GM19372 (cell line): ENCODE measurements around the gene TNN.

ENCODE experiments used
- ATAC-seq: cut with Tn5 transposase; IDR thresholded peaks from one replicate; pipeline ENCODE4 v1.9.1; 2021; ENCODE audit warnings: mild to moderate bottlenecking, low read depth, moderate library complexity; ENCODE audit not compliant: unreplicated experiment

TNN gene

DNA sequence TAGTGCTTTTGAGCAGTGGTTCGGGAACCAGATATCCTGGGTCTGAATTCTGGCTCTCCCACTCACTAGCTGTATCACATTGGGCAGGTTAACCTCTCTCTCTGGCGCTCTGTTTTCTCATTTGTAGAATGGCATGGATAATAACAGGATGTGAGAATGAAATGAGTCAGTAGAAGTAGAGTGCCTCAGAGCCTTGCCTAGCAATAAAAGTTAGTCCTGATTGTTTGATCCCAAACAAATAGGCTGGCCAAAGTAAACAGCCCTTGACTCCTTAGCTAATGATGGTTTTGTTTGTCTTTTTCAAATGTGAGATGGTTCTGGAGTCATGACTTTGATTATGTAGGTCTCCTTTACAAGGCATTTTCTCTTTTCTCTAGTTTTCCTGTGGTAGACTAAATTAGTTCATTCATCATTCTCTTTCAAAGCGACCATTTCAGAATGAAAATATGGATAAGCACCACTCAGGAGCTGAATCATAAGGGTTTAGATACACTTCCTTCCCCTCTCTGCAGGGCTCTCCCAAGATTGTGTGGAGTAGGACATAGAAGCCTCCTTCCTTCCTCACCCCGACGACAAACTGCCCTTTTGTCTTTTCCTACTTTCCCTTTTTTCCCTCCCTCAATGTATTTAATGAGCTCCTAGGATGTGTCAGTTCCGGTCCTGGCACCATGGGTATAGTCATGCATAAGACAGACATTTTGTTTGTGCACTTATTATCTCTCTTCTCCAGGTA is 101.8 kb downstream of the TNN start:
- ATAC-seq: no peak

DNA sequence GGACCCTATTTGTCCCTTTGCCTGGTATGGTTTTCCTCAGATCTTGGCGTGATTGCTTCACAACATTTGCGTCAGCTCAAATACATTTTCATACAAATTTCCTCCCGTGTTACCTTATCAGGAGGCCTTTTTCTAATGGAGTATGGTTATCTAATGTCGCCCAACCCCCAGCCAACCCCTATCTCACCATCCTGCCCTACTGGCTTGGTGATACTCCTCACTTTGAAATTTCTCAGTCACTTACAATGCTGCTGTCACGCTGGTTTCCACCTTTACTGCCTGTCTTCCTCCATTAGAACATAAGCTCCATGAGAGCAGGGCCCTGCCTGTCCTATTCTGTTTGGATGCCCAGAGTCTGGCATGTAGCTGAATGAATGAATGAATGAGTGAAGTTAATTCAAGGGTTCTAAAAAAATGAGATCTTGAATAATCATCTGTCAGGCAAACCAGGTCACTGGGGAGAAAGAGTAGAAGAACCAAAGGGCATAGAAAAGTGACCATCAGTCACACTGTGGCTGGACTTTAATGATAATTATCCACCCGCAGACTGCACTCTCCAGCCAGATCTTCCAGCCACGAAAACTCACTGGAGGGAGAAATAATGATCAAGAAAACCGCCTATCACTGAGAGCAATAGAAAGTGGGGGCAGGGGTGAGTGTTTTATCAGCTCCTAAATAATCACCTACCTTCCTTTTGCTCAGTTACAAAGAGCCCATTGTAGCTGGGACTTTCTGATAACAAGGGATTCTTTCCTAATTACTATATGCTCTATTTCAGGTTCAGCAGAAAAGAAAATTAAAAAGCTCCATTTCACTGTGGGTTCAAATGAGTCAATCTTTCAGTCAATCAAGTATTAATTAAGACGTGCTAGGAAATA is 103.6 kb downstream of the TNN start:
- no peak for ATAC-seq

DNA sequence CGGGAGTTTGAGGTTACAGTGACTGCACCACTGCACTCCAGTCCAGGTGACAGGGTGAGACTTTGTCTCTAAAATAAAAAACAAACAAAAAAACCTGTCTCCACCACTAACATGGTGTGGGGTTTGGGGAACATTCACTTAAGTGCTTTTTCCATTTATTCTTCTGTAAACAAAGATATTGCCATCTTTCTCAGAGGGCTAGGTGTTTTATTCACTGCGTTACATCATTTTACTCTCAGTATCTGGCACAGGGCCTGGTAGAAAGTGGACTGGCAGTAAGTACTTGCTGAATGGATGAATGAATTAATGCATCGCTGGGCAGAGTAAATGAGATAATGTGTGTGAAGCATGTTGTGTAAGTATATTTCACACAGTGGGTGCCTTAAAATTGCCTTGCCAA is 104.9 kb downstream of the TNN start:
- ATAC-seq: no peak

DNA sequence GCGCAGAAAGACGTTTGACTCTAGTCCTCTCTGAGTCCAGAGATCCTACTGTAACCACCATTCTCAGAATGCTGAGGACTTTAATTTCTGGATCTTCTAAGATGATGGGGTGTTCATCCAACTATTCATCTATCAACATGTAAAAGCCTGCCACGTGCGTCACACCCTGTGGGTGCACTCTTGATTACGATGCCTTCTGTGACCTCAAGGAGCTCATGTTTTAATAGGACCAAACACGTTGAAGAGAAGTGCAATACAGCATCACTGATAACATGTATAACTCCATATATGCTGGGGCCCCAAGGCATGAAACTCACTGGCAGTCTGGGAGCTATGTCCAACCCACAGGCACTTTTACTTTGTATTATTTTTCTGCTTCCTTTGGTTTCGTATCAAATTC is 105.9 kb downstream of the TNN start:
- no peak for ATAC-seq

DNA sequence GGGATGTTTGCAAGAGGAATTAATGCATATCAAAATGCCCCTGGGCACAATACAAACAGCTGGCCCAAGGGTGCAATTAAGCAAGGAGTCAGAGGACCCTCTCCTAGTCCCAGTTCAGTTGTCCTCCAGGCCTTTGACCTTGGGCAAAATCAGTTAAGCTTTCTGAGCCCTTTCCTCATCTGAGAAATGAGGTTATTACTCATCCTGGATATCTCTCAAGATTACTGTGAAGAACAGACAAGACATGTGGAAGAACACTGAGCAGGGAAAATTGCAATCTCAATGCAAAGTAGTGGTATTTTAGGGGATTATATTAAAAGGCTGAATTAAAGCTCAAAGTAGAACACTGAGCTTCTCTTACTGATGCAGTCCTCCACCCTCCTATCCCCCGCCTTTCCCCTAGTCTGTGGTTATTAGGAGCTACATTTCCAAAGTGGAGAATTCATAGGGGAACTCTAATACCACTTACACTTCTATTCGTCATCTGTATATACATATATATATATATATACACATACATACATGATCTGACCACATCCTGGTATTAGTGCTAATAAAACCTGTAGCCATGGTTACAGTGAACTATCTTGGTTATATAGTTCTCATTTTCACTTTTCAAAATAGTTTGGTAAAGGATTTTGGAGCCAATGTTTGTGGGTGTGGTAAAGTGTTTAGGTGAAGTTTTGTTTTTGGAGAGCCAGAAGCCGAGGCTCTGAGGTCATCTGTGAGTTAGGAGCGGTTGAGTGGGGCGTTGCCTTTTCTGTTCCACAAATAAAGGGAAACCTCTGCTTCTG is 106.9 kb downstream of the TNN start:
- peak; percentile 87 for ATAC-seq

DNA sequence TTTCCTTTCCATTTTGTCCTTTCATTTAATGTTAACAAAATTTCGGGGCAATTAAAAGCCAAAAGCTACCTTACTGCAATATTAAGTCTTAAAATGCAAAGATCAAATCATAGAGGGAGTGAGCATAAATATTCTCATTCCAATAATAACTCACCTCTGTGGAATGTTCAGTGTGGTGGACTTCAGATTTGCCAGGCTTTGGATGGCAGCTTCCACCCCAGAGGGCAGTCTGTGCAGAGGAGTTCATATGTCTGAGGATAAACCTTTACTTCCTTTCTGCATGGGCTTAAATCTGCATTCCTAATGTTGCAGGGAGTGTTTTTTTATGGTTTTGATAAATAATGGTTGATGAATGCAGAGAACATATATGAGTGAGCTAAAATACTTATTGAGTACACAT is 108.6 kb downstream of the TNN start:
- ATAC-seq: no peak

DNA sequence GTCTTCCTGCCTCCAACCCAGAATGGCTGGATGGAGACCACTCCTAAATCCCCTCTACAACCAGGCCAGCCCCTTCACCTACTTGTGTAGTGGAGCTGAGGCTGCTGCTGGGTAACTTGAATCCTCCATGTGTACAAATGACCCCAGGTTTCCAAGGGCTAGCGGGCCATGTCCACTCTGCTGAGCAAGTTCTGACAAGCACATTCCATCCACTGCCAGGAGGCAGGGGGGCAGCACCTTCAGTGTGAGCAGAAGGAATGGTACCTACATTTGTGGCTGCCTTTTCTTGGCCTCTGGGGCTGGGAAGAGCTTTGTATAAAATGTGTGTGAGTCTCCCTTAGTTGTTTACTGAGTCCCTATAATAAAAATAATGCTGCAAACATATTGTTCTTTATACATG is 110.4 kb downstream of the TNN start:
- ATAC-seq: no peak

DNA sequence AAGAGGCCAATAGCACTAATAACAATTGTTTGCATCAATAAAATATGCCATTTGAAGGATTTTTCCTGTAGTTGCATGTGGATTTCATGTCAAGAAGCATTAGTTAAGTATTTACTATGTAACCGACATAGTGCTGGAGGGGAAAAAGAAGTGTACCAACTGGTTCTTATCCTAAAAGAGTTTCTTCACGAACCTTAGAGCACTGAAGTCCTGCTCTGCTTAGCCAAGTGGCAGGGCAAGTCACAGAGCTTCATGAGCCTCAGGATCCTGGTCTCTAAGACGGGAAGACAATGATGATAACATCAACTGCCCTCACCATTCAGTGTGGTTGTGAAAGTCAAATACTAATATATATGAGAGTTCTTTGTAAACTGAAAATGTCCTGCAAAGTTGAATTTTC is 110.8 kb downstream of the TNN start:
- ATAC-seq: no peak

DNA sequence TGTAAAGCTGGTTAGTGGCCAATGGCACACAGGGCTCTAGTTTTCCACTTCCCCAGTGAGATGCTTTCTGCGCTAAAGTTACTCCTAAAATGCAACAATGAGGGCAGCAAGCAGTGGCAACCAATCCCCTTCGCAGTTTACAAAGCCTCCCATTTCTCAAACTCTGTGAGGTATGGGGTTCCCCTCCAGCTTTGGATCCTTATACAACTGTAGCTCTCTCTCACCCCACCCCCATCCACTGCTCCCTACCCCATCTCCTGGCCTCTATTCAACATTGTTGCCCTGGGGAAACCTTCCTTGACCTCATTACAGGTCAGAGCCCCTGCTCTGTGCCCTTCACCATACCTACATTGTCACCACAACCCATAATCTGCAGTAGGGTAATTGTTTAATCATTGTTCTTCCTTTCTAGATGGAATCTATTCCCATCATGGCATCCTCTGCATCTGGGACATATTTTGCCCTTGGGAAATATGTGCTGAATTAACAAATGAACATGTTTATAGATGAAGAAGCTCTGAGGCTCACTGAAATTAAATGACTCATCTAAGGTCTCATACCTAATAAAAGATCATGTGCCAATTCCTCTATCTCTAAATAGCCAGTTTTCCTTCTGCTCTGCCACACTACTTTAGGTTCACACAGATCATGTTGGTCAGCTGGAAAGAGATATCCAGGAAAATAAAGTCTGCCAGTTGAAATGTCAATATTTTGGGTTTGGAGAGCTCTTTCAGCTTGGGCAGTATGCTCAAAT is 112.4 kb downstream of the TNN start:
- no peak for ATAC-seq

DNA sequence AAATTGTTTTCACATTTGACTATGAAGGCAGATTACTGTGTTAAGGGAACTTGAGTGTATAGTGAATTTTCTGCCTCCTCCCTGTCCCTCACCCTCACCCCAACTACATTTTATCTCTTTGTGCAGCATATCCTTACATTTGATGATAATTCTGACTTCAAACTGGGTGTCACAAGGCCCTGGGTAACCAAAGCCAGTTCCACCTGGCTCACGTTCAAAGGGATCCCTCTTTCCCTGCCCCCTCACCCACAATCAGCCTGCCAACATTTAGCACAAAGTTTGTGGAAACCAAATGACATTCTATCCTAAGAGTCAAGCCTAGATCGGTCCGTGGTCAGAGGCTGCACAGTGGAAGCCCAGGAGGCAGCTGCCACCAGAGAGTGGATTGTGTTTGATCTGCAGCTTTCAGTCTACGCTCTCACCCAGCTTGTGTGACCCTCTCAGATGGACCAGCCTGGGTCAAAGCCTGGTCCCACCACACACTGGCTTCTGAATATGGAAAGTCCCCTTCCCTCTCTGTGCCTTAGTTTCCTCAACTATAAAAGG is 114.6 kb downstream of the TNN start:
- ATAC-seq: no peak

DNA sequence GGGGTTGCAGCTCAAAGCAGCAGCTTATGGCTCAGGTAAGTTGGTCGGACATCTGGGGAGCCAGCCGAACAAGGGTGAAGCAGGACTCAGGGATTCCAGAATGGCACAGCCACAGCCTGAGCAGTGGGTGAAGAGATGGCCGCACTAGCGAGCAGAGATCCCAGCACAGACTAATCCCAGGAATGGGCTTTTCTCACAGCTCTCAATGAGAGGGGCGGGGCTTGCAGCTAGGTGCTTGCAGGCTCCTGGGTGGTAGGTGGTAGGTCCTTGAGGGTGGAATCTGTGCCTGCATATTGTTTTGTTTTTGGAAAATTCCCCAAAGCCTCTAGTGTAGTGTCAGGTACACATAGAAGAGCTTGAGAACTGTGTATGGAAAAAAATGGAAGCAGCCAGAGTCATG is 116.0 kb downstream of the TNN start:
- no peak for ATAC-seq

DNA sequence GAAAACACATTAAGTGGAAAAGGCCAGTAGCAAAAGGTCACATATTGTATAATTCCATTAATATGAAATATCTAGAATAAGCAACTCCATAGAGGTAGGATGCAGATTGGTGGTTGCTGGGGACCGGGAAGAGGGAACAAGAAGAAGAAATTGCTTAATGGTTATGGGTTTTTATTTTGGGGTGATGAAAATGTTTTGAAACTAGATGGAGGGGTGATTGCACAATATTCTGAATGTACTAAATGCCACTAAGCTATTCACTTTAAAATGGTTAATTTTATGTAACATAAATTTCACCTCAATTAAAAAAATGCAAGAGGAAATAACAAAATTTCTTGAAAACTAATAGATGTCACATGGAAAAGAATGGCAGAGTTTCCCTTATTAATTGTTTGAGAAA is 118.3 kb downstream of the TNN start:
- no peak for ATAC-seq

DNA sequence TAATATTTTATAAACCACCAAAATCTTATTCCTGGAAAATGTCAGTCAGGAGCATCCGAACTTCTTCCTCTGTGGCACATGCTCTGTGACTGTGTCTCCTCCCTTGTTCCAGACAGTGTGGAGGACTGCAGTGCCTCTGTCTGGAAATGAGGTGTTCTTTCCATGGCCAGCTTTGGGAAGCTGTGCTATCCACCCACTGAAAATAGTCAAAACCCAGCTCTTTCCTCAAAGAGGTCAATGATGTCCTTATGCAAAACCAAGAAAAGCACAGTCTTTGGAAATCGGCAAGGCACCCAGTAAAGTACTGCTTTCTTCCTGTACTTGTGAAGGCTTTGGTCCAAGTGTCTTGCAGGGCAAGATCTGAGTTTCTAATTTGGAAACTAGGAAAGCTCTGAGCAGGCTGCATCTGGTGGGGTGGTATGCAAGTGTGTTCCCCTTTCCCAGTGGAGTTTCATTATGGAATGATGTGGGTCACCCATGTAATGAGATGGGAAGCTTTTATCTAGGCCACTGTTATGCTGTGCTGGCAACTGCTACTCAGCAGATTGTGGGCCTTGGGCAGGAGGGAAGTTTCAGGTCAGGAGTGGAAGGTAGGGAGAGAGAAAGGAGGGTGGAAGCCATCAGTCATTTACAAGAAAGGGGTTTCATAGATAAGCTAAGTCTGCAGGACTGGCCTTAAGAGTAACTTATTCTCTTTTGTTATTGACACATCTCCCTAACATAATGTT is 119.0 kb downstream of the TNN start:
- no peak for ATAC-seq

DNA sequence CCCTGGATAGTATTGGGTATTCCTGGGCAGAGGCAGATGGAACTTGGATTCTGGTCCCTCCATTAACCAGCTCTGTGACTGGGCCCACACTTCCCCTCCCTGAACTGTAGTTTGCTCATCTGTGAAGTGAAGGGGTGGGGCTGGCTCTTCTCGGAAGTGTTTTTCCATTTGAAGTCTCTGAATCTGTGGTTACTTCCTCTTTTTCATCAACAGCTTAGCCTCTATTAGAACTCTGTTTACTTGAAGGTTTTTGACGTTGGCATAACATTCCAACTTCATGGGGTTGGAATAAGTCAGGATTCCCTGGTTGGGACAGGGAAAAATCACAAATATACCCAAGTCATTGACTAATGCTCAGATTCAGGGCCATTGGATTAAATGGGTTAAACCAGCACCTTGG is 121.3 kb downstream of the TNN start:
- peak; percentile 63 for ATAC-seq

DNA sequence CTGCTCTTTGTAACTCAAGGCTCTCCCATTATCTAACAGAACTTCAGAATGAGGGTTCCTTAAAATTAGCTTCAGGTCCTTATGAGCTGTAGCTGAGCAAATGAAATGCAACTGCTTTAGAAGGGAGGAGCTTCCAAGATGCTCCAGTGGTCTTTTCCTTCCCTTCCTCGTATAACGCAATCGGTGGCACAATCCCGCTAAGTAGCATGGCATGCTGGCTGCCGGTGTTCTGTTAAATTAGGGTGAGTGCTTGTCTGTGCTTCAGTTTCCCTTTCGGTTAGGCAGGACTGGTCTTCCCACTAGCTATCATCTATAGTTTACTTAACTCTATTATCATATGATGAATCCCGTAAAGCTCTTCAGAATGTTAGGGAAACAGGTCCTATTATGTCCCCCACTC is 124.0 kb downstream of the TNN start:
- ATAC-seq: no peak

DNA sequence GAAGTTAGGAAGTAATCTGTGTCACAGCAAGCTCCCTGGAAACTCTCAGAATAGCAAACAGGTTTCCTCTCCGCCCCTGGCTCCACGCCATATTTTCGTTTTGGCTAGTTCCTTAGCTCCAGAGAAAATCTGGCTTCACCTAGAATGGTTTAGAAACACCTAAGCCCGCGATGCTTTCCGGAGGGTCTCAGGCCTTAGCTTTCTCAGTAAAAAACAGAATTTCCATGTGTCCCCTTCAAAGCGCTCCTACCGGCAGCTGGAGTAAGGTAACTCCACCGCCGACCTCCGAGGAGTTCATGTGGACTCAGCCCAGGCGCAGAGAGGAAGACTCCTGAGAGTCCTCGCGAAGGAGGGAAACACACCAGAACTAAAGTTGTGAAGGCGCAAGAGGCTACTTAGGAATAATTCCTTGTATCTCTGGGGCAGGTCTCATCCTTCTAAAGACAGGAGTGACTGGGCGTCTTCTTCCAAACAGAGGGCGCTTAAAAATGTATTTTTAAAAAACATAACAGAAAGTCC is 124.5 kb downstream of the TNN start:
- no peak for ATAC-seq

DNA sequence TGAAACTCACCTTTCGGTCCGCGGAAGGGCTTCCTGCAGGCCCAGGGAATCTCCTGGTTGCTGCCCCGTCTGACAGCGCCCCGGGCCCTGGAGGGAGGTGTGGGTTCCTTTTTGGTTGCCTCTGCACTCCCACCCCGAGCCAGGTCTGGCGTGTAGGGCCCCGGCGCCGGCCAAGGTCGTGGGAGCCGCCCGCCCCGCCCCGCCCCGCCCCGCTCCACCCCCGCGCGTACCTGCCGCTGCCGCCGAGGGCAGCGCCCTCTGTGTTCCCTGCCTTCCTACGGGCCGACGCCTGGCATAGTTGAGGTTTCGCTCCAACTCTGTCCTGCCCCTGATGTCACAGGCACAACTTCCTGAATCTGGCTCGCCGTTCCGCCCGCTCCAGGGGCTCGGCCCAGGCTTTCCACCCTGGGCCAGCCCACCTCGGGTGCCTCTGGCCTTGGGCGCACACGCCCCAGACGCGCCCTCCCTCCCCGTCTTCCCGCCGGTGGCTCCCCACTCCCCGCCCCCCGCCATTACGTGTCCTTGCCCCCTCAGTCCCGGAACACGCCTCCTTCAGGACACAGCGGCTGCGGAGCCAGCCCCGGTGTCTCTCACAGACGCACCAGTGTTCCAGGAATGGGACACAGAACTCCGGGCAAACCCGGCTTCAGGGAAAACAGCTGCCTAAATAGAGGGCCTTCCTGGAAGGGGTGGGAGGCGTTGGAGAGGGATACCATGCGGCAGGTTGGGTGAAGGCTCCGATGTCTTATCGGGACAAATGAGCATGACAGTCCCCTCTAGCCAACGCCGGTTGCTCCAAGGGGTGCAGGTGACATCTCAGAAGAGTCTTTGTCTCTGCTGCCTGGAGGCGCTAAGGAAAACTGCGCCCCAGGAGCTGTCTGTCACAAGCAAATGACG is 125.2 kb downstream of the TNN start, which contains the start of gene KIAA0040:
KIAA0040 (minus strand) TSS at position 147 of the 897 bp plus-strand sequence. CDS start 31,763 bp downstream, outside the sequence.
- peak; percentile 58 for ATAC-seq

DNA sequence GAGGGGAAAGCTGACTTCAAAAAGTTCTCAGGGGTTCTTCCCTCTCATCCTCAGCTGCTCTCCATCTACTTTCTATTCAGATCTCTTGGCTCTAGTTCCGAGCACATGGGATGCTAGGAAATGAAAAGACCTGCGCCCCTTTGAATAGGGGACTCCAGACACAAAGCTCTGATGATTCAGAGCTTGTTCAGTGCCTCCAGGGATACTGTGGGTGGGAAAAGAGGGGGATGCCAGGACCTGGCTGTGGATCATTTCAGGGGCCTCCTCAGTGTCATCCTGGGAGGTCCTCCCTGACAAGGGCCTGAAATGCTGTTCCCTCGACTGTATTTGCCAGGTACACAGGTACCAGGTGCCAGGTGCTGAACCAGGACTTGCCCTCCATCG is 125.9 kb downstream of the TNN start:
- no peak for ATAC-seq
